GM21528 (cell line): ENCODE results near the gene PDE4D.
"Not testable (repeated sequence)": the region's sequence is repeated elsewhere in the genome, so short reads cannot be mapped to it uniquely, and the experiment has no call there.

ENCODE experiments used
- ATAC-seq: cut with Tn5 transposase; IDR thresholded peaks from one replicate; pipeline ENCODE4 v1.9.1; 2021; ENCODE audit warnings: mild to moderate bottlenecking, moderate library complexity; ENCODE audit not compliant: unreplicated experiment, low FRiP score

PDE4D gene

DNA sequence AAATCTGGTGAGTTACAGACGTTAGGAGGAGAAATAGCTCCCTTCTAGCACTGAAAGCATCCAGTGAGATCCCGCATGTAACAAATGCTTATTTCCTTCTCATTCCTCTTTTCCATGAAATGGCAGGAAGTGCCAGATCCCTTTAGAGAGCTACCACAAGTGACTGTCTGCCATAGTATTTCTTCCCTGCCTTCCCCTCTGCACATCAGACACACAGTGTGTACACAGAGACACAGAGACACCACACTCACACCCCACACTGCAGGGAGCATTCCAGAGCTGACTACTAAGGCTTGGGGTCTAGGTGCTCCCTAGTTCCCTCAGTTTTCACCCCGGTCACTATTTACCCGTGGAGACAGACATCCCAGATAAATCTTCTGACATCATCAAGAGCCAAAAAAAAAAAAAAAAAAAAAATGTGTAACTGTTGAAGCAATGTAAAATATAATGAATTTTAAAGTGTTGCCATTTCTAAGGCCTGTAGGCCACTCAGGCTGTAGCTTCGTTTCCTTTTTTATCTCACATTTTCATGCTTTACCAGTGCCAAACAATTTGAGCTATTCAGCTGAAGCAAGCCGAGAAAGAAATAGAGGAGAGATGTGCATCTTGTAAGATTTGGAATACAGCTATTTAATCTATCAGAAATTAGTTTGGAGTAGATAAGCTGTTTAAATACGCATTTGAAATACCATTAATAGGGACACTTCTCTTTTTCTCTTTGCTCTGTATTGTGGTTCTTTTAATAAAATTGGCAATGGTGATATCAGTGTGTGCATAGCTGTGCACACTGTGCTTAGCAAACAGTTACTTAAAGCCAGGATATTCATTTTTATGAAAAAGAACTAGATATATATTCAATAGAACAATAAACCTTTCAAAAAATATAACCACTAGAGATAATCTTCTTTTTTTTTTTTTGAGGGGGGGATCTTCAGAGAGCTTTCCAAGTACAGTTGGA, 405.5 kb downstream of the PDE4D start:
- no peak for ATAC-seq

DNA sequence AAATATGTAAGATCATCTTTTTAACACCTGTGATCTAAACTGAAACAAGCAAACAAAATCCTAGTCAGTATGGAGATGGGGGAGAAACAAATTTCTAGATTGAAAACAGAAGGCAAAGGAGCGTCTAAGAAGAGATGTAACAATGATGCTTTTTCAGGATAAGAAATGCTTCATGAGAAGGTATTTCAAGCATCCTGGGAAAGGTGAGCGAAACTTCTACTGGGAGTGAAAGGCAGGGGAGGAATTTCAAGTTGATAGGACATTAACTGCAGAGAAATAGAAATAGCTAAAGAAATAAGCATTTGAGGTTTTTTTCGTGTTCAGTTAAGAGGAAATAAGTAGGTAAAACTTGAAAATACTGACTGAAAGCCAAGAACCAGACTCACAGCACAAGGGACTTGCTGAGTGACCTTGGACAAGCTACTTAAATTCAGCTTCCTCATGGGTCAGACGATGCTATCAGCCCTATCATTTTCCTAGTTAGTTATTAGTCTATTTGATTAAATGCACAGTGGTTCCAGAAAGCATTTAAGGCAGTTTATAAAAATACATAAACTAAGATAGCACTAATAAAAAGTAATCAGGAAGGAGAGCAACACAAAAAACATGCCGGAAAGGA, 406.3 kb downstream of the PDE4D start:
- ATAC-seq, result no peak

DNA sequence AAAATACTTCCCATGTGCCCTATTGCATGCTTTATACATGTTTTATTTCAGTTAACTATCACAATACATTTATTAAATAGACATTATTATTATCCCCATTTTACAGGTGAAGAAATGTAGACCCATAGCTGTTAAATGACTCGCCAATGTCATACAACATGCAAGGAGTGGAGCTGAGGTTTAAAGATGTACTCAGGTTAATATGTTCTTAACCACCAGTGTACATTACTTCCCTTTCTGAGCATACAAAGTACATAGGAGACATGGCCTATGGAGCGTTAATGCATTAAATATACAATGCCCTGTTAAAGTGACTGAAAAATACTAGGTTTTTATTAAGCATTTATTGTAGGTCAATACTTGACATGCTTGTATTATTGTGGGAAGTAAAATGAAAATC, 407.0 kb downstream of the PDE4D start:
- no peak for ATAC-seq

DNA sequence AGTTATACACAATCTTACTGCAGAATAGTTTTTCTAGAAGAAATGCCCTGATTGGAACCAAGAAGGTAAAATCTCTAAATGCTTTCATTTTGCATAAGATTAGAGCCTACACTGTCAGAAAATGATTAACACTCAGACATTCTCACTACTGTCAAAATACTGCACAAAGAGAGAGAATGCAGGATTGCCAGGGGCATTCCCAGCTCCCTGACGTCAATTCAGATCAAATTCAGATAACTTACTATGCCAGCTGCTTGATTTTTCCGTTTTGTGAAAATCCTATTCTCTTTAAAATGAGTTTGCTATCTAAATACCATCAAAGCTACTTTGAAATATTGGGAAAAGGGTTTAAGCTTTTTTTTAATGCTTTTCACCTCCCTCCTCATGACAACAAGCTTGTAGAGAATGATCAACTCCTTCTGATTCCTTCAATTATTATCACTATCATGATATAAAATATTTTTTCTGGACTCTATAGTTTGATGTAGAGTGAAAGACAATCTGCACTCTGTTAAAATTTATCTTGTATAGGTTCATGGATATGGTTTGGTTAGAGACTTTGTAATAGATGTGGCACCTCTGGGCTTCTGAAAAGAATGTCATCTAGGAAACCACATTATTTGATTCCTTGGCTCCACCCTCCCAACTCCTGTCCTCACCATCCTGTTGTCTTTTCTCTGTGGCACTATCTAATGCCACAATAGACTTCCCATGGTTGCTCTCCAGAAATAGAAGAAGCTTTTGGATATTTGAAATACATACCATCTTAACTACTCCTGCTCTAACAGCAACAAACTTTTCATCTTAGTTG, 407.7 kb downstream of the PDE4D start:
- no peak for ATAC-seq

DNA sequence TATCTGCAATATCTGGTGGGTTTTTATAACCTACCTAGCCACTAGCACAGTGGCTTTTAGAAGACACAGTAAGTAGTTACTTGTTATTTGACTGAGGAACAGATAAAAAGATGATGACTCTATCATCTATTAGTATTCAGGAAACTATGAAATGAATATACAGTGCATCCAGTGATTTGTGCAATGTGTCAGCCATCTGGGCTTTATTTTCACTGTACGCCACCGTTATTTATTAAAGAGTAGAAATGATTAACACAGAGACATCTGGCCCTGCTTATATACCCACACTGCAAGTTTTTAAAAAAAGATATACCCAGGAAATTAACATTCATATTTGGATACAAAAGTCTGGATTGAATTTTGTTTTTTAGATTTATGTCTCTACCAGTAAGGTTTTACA, 408.4 kb downstream of the PDE4D start:
- ATAC-seq, result no peak

DNA sequence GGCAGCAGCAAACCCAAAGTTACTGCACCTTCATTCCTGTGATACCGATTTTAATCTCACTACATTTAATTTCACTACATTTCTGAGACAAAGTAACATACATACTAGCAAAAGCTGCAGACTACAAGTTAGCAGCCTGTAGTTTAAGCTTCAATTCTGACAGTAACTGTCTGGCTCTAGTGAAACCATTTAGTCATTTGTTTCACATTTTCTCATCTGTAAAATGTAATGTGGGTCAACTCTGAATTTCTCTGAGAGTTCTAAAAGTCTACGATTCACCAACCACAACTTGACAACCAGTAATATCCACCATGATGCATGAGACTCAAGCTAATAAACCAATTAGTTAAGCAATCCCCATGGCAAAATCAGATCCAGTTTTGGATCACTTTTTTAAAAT, 408.9 kb downstream of the PDE4D start:
- ATAC-seq, result no peak

DNA sequence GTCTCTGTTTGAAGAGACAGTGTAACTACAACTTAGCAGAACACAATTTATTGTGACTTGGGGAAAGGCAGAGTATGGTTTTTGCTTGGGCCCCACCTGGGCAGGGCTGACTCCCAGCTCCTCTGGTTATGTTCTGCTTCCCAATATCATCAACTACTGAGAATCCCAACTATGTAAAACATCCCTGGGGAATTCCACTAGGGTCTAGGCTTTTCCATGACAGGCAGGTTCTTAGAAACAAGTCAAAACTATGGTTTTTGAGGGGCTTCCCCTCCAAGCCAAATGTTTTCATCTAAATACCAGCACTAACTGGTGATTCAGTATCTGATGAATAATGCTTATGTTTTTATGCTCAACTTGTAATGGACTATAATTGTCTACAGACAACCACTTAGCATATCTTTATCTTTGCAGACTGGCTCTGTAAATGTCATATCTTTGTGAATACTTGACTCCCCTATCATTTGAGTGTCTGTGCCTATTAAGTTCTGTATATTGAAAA, 409.5 kb downstream of the PDE4D start:
- ATAC-seq, result no peak

DNA sequence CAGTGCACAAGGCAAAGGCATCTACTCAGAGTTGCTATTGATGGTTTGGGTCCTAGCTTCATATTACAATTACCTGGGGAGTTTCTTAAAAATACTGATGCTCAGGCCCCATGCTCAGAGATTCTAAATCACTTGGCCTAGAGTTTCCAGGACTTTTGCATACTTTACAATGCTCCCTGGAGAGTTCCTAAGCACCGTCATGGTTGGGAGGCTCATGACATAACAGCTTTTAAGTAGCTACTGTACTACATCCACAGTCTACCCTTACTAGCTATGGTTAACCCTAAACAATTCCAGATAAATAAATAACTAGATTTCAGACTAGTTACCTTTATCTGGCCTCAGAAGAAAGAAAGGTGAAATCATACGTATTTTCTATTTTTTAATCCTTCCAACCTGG, 414.4 kb downstream of the PDE4D start:
- no peak for ATAC-seq

DNA sequence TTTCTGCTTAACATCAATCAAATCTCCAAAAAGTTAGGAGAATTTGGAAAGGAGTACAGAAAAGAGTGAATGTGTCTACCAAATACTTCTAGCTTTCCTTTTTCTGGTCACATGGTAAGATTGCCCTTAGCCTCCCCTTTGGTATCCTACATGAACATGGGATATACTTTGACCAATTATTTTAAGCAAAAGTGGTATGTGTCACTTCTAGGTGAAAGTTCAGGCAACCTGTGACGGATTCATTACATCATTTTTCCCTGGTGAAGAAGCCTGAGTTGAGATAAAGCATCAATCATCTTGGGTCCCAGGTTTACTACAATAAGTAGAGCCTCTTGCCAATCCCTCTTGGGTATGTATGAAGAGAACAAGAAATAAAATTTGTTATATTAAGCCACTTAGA, 419.2 kb downstream of the PDE4D start:
- ATAC-seq, result no peak

DNA sequence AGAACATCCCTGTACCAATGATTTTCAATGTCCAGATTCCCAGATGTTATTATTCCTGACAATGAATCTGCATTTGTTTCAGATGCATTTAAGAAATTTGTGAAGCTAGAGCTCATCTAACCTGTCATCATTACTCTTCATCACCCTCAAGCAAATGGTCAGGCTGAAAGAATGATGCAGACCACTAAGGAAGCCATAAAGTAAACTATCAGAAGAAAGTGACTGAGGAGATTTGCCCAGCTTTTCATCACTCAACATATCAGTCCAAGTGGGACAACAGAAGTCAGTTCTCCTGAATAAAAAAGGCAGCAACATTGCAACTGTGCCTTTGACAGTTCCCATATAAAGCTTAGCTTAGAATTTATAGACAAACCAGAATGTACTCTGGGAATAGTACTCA, 419.9 kb downstream of the PDE4D start:
- ATAC-seq, result no peak

DNA sequence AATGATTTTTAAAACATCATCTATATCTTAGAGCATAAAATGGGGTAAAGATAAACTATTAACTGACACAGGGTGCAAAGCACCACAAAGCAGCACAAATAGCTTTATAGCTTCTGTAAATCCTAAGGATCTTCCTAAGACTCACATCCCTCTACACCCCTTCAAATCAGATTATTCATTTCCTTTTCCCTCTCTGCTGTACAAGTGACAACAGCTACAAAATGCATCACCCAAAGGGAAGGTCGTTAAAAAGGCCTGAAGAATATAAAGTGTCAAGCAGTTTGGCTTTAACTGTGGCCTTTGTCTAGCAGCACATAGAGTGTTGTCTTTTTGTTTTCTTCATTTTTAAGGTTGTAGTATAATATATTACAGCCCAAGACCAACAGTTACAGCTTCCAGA, 422.1 kb downstream of the PDE4D start:
- ATAC-seq, result no peak

DNA sequence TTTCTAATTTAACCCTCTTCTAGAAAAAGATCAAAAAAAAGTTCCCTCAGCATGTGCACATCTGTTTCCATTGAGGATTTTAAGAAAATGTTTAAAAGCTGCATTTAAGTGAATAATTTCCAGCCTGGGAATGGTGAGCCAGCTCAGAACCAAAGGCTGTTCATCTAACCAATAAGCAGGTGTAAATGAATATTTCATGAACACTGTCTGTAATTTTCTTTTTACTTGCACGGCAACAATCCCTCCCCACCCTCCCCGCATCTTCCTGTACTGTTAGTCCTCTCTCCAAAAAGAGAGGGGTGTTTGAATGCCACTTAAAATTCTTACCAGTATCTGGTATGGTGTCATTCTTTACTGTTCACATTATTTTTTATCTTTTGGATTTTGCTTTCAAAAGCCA, 425.6 kb downstream of the PDE4D start:
- no peak for ATAC-seq

DNA sequence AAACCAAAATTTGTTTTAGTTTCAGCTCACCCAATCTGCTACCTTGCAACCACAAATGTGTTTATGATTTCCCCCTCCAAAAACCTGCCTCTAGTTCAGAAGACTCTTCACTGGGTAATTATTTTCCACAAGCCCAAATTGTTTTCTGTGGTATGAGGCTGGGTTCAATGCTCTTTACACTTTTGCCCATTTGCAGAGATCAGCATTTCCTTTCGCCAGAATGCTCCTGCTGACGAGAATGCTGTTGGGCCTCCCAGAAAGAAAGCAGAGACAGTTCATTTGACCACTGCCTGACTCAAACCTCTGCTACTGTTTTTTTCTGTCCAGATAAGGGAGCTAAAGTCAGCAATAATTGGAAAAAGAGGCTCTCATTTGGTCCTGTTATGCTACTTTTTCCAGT, 427.3 kb downstream of the PDE4D start:
- no peak for ATAC-seq

DNA sequence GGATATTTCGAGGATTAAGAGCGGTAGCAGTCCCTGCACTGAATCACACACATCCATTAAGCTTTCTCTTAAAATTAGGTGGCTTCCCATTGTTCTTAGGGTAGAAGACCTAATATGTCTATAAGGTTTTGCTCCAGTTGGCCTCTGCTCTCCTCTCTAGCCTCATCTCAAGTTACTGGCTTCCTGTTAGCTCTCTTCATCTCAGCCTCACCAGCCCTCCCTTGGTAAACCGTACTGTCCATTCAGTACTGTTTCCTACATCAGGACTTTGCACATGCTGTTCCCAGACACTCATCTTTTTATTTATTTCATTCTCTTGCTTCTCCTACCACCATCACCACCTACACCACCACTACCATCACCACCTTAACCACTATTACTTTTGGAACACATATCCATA, 428.6 kb downstream of the PDE4D start:
- ATAC-seq, result no peak

DNA sequence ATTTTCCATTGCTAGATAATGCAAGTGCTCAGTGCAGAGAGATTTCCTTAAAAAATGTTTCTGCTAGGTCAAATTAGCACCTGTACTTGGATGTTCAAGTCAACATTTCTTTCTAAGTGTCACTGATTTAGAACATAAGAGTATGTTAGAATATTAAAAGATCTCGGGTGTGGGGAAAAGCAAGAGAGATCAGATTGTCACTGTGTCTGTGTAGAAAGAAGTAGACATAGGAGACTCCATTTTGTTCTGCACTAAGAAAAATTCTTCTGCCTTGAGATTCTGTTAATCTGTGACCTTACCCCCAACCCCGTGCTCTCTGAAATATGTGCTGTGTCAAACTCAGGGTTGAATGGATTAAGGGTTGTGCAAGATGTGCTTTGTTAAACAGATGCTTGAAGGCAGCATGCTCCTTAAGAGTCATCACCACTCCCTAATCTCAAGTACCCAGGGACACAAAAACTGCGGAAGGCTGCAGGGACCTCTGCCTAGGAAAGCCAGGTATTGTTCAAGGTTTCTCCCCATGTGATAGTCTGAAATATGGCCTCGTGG, 429.8 kb downstream of the PDE4D start:
- not testable (repeated sequence) for ATAC-seq

DNA sequence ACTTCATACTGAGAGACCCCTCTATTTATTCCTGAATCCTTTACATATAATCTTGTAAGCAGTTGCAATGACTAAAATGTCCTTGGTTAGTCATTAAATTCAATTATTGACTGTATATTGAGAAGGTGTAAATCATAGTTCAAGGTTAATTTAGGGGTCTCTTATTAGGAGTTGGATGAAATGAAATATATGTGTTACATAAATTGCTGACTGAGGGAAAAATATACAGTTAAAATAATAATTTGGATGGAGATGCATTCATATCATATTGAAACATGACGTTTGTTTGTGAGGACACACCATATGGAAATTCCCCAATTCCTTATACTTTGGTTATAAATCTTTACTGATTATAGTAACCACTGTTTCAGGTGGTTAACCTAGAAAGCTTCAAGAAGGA, 430.6 kb downstream of the PDE4D start:
- no peak for ATAC-seq

DNA sequence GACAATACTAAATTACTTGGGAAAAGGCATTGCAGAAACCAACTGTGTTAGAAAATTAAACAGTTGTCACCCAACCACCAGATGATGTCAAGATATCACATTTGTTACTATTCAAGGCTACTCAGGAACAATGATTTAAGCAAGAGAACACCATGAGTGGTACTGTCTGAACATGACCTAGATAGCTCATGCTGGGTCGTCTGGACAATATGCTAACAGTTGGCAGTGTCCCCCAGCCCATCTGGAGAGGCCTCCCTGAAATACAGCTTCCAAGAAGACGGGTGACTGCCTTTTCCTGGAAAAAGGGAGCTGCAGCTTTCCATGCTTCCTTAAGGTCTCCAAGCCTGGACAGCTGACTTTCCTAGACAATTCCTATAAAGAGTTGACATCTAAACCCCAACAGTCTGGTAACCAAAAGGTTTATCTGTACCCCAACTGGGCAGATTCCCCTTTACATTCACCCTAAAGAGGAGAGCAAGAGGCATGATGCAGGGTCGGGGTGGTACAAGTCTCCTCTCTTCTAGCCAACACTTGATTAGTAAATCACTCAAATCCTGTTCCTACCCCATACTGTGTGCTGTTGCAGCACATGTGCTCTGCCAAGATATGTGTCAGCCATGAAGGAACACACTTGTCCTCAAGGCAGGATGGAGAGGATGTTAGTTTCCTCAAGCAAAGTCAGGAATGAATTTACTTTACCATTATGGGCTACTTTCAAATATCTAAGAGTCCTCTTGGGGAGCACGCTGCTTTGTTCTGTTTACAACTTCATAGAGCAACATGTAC, 433.0 kb downstream of the PDE4D start:
- no peak for ATAC-seq

DNA sequence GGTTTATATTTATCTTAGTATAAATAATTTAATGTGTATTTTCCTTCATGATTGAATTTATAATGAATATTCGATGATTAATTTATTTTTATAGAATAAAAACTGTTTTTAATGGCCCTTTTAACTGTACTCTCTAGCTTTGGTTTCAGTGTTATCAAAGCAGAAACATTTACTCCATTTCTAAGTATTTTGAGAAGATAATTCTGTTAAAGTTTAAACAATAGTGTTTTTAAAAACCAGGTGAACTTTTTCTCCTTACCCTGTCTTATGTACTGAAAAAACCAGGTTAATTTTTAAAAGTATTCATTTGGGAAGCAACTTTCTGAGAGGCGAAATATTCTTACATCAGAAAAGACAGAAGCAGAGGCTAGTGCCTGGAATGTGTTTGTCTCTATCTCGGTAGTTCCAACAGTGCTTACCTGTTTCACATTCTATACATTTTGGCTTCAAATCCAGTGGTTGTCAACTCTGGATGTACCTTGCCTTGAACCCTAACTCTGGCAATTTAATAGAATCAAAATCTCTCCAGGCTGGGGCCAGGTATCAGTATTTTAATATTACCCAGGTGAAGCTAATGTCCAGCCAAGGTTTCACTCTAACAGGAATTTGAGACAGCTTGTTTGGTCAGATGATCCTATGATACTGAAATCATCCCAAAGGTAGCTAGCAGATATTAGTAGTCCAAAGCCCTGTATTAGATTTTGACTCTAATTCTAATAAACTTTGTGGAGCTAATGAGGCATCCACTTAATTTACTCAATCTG, 434.4 kb downstream of the PDE4D start:
- no peak for ATAC-seq

DNA sequence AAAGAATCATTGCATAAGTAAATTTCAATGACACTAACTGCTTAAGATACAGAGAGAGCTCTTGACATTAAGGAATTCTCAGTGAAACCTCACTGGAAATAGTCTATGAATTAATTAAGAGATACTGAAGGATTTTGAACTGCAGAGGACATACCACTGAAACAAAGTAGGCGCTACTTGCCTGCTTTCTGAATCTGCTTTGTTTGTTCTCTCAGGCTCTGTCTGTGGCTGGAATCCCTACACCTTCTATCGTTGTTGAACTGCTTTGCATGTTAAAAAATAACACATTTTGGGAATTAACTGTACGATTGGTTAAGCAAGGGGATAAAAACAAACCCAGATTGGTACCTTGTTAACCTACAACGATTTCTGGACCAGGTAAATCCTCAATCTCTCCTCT, 435.2 kb downstream of the PDE4D start:
- no peak for ATAC-seq
